ENCODE results near the gene NPAS4.

The NPAS4 gene

GRCh38 chr11:66443602-66444001 is 22.8 kb downstream of the NPAS4 start:
- TF ChIP-seq EZH2 (IDR thresholded peaks at IDR 0.05; ENCODE audit: borderline replicate concordance, low read depth, low read length, severe bottlenecking) (no peak), CTCF (IDR thresholded peaks at IDR 0.05; ENCODE audit: borderline replicate concordance, extremely low read depth, low read length, poor library complexity, severe bottlenecking) (no peak)
- H2AFZ ChIP-seq (ENCODE audit: low read depth, low read length): no peak overlapping the region

DNA sequence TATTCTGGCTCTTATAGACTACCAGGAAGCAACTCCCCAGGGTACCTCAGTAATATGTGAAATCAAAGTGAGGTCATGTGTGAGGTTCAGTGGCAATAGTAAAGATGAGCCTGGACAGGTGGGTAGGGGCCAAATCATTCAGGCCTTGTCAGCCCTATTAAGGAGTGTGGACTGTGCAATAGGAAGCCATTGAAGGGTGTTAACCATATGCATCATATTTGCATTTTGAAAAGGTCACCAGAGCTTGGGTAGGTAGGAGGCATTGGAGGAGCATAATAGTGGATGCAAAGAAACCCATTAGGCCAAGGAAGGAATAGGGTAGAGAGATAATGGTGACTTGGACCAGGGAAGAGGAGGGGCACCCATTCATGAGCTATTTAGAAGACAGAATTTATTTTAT is 26.2 kb downstream of the NPAS4 start:
- ATAC-seq (ENCODE audit: insufficient read depth, low read depth) (no peak), DNase-seq (no peak)
- Histone ChIP-seq H3K36me3 (ENCODE audit: insufficient read depth, low read length) (no peaks in the 10 kb centered on the region), H3K79me2 (ENCODE audit: insufficient read depth, low read length) (no peaks in the 10 kb centered on the region), H2AFZ (ENCODE audit: low read depth, low read length) (no peak overlapping the region), H3K4me3 (ENCODE audit: low read depth in 1 of 2, low read length in 2 of 2) (no peak overlapping the region), H3K27ac (ENCODE audit: low read length) (no peak overlapping the region), H3K9ac (ENCODE audit: low read depth, low read length) (no peak overlapping the region), H3K4me1 (ENCODE audit: insufficient read depth, low read length) (no peaks in the 10 kb centered on the region), H3K27me3 (ENCODE audit: insufficient read depth, low read length, poor library complexity) (no peaks in the 10 kb centered on the region), H4K20me1 (ENCODE audit: insufficient read depth, low read length) (no peaks in the 10 kb centered on the region), H3K4me2 (ENCODE audit: insufficient read depth, low read length) (no peak overlapping the region), H3K9me3 (ENCODE audit: insufficient read depth, low read length, severe bottlenecking) (peaks cover 10% of the 10 kb centered on the region)
- no peak for TF ChIP-seq CTCF (IDR thresholded peaks at IDR 0.05; ENCODE audit: borderline replicate concordance, extremely low read depth, low read length, poor library complexity, severe bottlenecking)
- no peak for TF ChIP-seq EZH2 (IDR thresholded peaks at IDR 0.05; ENCODE audit: borderline replicate concordance, low read depth, low read length, severe bottlenecking)

More at GRCh38 chr11:66443602-66444001, 22.8 kb downstream of the NPAS4 start:
- Histone ChIP-seq H3K36me3 (ENCODE audit: insufficient read depth, low read length) (no peaks in the 10 kb centered on the region), H3K79me2 (ENCODE audit: insufficient read depth, low read length) (no peaks in the 10 kb centered on the region), H3K4me3 (ENCODE audit: low read depth in 1 of 2, low read length in 2 of 2) (no peak overlapping the region), H4K20me1 (ENCODE audit: insufficient read depth, low read length) (no peaks in the 10 kb centered on the region), H3K4me2 (ENCODE audit: insufficient read depth, low read length) (no peak overlapping the region), H3K27me3 (ENCODE audit: insufficient read depth, low read length, poor library complexity) (no peaks in the 10 kb centered on the region), H3K9ac (ENCODE audit: low read depth, low read length) (no peak overlapping the region), H3K4me1 (ENCODE audit: insufficient read depth, low read length) (peaks cover 4% of the 10 kb centered on the region), H3K9me3 (ENCODE audit: insufficient read depth, low read length, severe bottlenecking) (peaks cover 10% of the 10 kb centered on the region), H3K27ac (ENCODE audit: low read length) (no peak overlapping the region)
- no peak for ATAC-seq (ENCODE audit: insufficient read depth, low read depth)
- DNase-seq: no peak

DNA sequence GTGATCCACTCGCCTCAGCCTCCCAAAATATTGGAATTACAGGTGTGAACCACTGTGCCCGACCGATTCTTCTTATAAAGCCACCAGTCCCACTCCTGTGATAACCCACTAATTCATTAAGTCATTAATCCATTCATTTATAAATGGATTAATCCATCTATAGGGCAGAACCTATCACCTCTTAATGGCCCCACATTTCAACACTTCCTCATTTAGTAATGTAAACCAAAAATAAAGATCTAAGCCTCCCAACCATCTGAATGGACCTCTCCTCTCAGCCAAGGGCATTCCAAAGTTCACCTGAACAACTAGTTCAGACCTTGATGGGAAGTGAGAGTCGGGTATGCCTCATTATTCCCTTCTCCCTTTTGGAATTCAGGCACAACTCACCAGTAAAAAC is 27.7 kb downstream of the NPAS4 start:
- DNase-seq (no peak), ATAC-seq (ENCODE audit: insufficient read depth, low read depth) (no peak)
- Histone ChIP-seq H3K79me2 (ENCODE audit: insufficient read depth, low read length) (no peaks in the 10 kb centered on the region), H4K20me1 (ENCODE audit: insufficient read depth, low read length) (no peaks in the 10 kb centered on the region), H3K4me1 (ENCODE audit: insufficient read depth, low read length) (no peaks in the 10 kb centered on the region), H3K36me3 (ENCODE audit: insufficient read depth, low read length) (no peaks in the 10 kb centered on the region), H3K4me2 (ENCODE audit: insufficient read depth, low read length) (no peak overlapping the region), H3K9ac (ENCODE audit: low read depth, low read length) (no peak overlapping the region), H3K4me3 (ENCODE audit: low read depth in 1 of 2, low read length in 2 of 2) (no peak overlapping the region), H3K9me3 (ENCODE audit: insufficient read depth, low read length, severe bottlenecking) (peaks cover 5% of the 10 kb centered on the region), H3K27ac (ENCODE audit: low read length) (no peak overlapping the region), H2AFZ (ENCODE audit: low read depth, low read length) (no peak overlapping the region), H3K27me3 (ENCODE audit: insufficient read depth, low read length, poor library complexity) (peaks cover 6% of the 10 kb centered on the region)
- TF ChIP-seq EZH2 (IDR thresholded peaks at IDR 0.05; ENCODE audit: borderline replicate concordance, low read depth, low read length, severe bottlenecking): no peak

GRCh38 chr11:66450560-66450959 is 29.7 kb downstream of the NPAS4 start:
- H3K4me3 ChIP-seq (ENCODE audit: low read depth in 1 of 2, low read length in 2 of 2): no peak overlapping the region
- no peak overlapping the region for H2AFZ ChIP-seq (ENCODE audit: low read depth, low read length)
- H3K4me2 ChIP-seq (ENCODE audit: insufficient read depth, low read length): no peak overlapping the region
- H3K36me3 ChIP-seq (ENCODE audit: insufficient read depth, low read length): no peaks in the 10 kb centered on the region
- TF ChIP-seq CTCF (IDR thresholded peaks at IDR 0.05; ENCODE audit: borderline replicate concordance, extremely low read depth, low read length, poor library complexity, severe bottlenecking): no peak
- TF ChIP-seq EZH2 (IDR thresholded peaks at IDR 0.05; ENCODE audit: borderline replicate concordance, low read depth, low read length, severe bottlenecking): no peak
- peaks cover 6% of the 10 kb centered on the region for H3K27me3 ChIP-seq (ENCODE audit: insufficient read depth, low read length, poor library complexity)
- no peak overlapping the region for H3K27ac ChIP-seq (ENCODE audit: low read length)
- H3K79me2 ChIP-seq (ENCODE audit: insufficient read depth, low read length): no peaks in the 10 kb centered on the region
- H3K9ac ChIP-seq (ENCODE audit: low read depth, low read length): no peak overlapping the region
- DNase-seq (no peak), ATAC-seq (ENCODE audit: insufficient read depth, low read depth) (no peak)
- H4K20me1 ChIP-seq (ENCODE audit: insufficient read depth, low read length): no peaks in the 10 kb centered on the region
- H3K9me3 ChIP-seq (ENCODE audit: insufficient read depth, low read length, severe bottlenecking): no peaks in the 10 kb centered on the region
- H3K4me1 ChIP-seq (ENCODE audit: insufficient read depth, low read length): no peaks in the 10 kb centered on the region
